GM12878 (cell line): ENCODE data around the gene AKNA. TPM values are rescaled to one million over a fixed set of nuclear protein-coding genes. Genes with fewer than 3 reads are reported as not detected.

Experiments
- BMI1 ChIP-seq: fragments of 450-650 bp; IDR thresholded peaks from 2 replicates; pipeline ENCODE4 v1.6.1; 2016; ENCODE audit warnings: mild to moderate bottlenecking, moderate library complexity, borderline replicate concordance
- ESRRA ChIP-seq: IDR thresholded peaks from 2 replicates; pipeline ENCODE4 v1.6.1; 2012; ENCODE audit warnings: mild to moderate bottlenecking, low read length, improper control_type of control experiment
- EZH2 ChIP-seq: IDR thresholded peaks from 2 replicates; pipeline ENCODE4 v1.6.1; 2012; ENCODE audit warnings: low read depth, mild to moderate bottlenecking, control low read depth, inconsistent platforms, low read length, borderline replicate concordance; ENCODE audit not compliant: control insufficient read depth
- GATAD2B ChIP-seq: fragments of 450-650 bp; conservative IDR thresholded peaks from 2 replicates; pipeline ENCODE4 v1.6.1; 2017; ENCODE audit warnings: low read depth, mild to moderate bottlenecking, moderate library complexity
- HDAC2 ChIP-seq: fragments of 200-600 bp; sonication (generic); IDR thresholded peaks from 2 replicates; pipeline ENCODE4 v1.6.1; 2017
- IRF3 ChIP-seq: fragments of 450-650 bp; IDR thresholded peaks from 2 replicates; pipeline ENCODE4 v1.6.1; 2014; ENCODE audit warnings: mild to moderate bottlenecking
- NFXL1 ChIP-seq: fragments of 450-650 bp; IDR thresholded peaks from 2 replicates; pipeline ENCODE4 v1.6.1; 2017; ENCODE audit warnings: antibody characterized with exemption, mild to moderate bottlenecking, borderline replicate concordance
- POLR2A ChIP-seq: IDR thresholded peaks from 2 replicates; pipeline ENCODE4 v1.6.1; 2011; ENCODE audit warnings: low read depth, mild to moderate bottlenecking, low read length
- RUNX3 ChIP-seq: IDR thresholded peaks from 2 replicates; pipeline ENCODE4 v1.6.1; 2012; ENCODE audit warnings: low read length, inconsistent platforms
- SMARCA5 ChIP-seq: fragments of 450-650 bp; IDR thresholded peaks from 2 replicates; pipeline ENCODE4 v1.6.1; 2017; ENCODE audit warnings: mild to moderate bottlenecking
- STAT1 ChIP-seq: fragments of 450-650 bp; conservative IDR thresholded peaks from 2 replicates; pipeline ENCODE4 v1.6.1; 2014; ENCODE audit warnings: antibody characterized with exemption, mild to moderate bottlenecking
- SUZ12 ChIP-seq: fragments of 200-600 bp; sonication (generic); IDR thresholded peaks from one replicate; pipeline ENCODE4 v1.6.1; 2018; ENCODE audit warnings: antibody characterized with exemption, mild to moderate bottlenecking; ENCODE audit not compliant: unreplicated experiment
- TCF3 ChIP-seq: IDR thresholded peaks from 2 replicates; pipeline ENCODE4 v1.6.1; 2012; ENCODE audit warnings: low read depth, mild to moderate bottlenecking, low read length, borderline replicate concordance; ENCODE audit not compliant: insufficient read depth
- TCF7 ChIP-seq: IDR thresholded peaks from 2 replicates; pipeline ENCODE4 v1.6.1; 2014; ENCODE audit warnings: antibody characterized with exemption, borderline replicate concordance
- ZNF24 ChIP-seq: fragments of 450-650 bp; IDR thresholded peaks from 2 replicates; pipeline ENCODE4 v1.6.1; 2017; ENCODE audit warnings: antibody characterized with exemption, mild to moderate bottlenecking
- polyA plus RNA-seq, 11 experiments: library from polyadenylated mRNA; depleted of rRNA in 4 of 11; unstranded in 6 of 11; stranded (reverse) in 5 of 11; fragments of >200 nt; fragmentation: Nextera tagmentation in 4 of 11; fragmentation: Illumina TruSeq in 1 of 11; extraction: Ambion mirVana in 4 of 11; extraction: Trizol in 1 of 11; gene quantifications; 1 replicate in 1 of 11; 2 replicates in 10 of 11; pipeline versions ENCODE4 v1.2.1 to v1.2.3, GENCODE V29; 2011 to 2016; ENCODE audit warnings: inconsistent platforms in 2 of 11, missing spikeins in 2 of 11, low read depth in 1 of 11
- total RNA-seq, 4 experiments: library from RNA; depleted of rRNA in 3 of 4; stranded (reverse); fragments of >200 nt in 3 of 4; fragmentation: Illumina TruSeq in 1 of 4; extraction: Trizol in 1 of 4; gene quantifications; 2 replicates each; pipeline versions ENCODE4 v1.2.1 to v1.2.3, GENCODE V29; 2013 to 2021
- TF ChIP-seq, protein P1 (sequence below): fragments of 450-650 bp; IDR thresholded peaks from 2 replicates; pipeline ENCODE4 v1.6.1; 2018; ENCODE audit warnings: mild to moderate bottlenecking, low read depth, moderate library complexity; ENCODE audit not compliant: partially characterized antibody
- TF ChIP-seq, protein P2 (sequence below): fragments of 450-650 bp; IDR thresholded peaks from 2 replicates; pipeline ENCODE4 v1.6.1; 2018; ENCODE audit warnings: borderline replicate concordance, mild to moderate bottlenecking; ENCODE audit not compliant: partially characterized antibody
- TF ChIP-seq, protein P3 (sequence below): fragments of 450-650 bp; formaldehyde crosslinking; IDR thresholded peaks from 2 replicates; pipeline ENCODE4 v1.5.0; 2022; ENCODE audit warnings: mild to moderate bottlenecking, missing genetic modification characterization
- TF ChIP-seq, protein P4 (sequence below): IDR thresholded peaks from 2 replicates; pipeline ENCODE4 v1.6.1; 2011; ENCODE audit warnings: borderline replicate concordance, low read depth, mild to moderate bottlenecking, moderate library complexity, low read length; ENCODE audit not compliant: insufficient read depth, poor library complexity, severe bottlenecking

AKNA gene
- total and polyA plus RNA-seq, 10 of the 15 experiments (the other 5 are each of a cell fraction or from before 2014, with no cell fraction given): 1.6 to 132 (median 35.3) TPM

DNA sequence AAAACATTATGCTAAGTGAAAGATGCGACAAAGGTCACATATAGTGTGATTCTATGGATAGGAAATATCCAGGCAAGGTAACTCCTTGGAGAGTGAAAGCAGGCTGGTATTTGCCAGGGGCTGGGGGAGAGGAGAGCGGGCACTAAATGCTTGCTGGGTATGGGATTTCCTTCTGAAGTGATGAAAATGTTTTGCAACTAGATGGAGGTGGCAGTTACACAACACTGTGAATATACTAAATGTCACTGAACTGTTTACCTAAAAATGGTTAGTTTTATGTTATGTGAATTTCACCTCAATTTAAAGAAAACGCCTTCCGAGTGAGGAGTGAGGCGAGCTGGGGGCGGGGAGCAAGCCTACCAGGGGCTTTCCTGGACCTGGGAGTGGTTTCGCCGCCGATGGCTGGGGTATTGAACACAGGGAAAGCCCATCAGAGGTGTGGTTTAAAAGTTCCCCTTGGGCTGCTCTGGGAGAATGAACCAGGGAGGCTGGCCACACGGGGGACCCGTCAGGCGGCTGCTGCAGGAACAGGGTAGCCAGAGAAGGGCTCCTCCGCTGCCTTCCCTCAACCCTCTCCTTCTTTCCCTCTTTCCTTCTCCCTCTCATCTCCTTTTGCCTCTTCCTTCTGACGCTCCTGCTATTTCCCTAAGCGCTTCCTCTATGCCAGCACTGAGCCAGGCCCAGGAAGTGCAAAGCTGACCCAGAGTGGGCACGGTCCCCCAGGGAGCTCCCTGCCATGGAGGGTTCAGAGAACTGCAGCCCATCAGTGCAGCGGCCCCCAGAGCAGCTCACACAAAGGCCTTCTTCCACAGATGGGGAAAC lies 4.9 kb downstream of the AKNA start (continued):
- TF ChIP-seq, protein P1, sequence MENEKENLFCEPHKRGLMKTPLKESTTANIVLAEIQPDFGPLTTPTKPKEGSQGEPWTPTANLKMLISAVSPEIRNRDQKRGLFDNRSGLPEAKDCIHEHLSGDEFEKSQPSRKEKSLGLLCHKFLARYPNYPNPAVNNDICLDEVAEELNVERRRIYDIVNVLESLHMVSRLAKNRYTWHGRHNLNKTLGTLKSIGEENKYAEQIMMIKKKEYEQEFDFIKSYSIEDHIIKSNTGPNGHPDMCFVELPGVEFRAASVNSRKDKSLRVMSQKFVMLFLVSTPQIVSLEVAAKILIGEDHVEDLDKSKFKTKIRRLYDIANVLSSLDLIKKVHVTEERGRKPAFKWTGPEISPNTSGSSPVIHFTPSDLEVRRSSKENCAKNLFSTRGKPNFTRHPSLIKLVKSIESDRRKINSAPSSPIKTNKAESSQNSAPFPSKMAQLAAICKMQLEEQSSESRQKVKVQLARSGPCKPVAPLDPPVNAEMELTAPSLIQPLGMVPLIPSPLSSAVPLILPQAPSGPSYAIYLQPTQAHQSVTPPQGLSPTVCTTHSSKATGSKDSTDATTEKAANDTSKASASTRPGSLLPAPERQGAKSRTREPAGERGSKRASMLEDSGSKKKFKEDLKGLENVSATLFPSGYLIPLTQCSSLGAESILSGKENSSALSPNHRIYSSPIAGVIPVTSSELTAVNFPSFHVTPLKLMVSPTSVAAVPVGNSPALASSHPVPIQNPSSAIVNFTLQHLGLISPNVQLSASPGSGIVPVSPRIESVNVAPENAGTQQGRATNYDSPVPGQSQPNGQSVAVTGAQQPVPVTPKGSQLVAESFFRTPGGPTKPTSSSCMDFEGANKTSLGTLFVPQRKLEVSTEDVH: no peak
- TF ChIP-seq STAT1 (no peak), ZNF24 (no peak), EZH2 (no peak), BMI1 (no peak), IRF3 (no peak), RUNX3 (no peak), ESRRA (no peak), TCF7 (no peak), SUZ12 (no peak), SMARCA5 (0 out of 2 replicates have a peak, but pooled peaks have one; percentile 19), HDAC2 (no peak), GATAD2B (peak; percentile 64; the same call in 1 of the 2 replicates), POLR2A (peak; percentile 66), NFXL1 (no peak), TCF3 (no peak)
- TF ChIP-seq, protein P2, sequence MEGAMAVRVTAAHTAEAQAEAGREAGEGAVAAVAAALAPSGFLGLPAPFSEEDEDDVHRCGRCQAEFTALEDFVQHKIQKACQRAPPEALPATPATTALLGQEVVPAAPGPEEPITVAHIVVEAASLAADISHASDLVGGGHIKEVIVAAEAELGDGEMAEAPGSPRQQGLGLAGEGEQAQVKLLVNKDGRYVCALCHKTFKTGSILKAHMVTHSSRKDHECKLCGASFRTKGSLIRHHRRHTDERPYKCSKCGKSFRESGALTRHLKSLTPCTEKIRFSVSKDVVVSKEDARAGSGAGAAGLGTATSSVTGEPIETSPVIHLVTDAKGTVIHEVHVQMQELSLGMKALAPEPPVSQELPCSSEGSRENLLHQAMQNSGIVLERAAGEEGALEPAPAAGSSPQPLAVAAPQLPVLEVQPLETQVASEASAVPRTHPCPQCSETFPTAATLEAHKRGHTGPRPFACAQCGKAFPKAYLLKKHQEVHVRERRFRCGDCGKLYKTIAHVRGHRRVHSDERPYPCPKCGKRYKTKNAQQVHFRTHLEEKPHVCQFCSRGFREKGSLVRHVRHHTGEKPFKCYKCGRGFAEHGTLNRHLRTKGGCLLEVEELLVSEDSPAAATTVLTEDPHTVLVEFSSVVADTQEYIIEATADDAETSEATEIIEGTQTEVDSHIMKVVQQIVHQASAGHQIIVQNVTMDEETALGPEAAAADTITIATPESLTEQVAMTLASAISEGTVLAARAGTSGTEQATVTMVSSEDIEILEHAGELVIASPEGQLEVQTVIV: no peak
- TF ChIP-seq, protein P3, sequence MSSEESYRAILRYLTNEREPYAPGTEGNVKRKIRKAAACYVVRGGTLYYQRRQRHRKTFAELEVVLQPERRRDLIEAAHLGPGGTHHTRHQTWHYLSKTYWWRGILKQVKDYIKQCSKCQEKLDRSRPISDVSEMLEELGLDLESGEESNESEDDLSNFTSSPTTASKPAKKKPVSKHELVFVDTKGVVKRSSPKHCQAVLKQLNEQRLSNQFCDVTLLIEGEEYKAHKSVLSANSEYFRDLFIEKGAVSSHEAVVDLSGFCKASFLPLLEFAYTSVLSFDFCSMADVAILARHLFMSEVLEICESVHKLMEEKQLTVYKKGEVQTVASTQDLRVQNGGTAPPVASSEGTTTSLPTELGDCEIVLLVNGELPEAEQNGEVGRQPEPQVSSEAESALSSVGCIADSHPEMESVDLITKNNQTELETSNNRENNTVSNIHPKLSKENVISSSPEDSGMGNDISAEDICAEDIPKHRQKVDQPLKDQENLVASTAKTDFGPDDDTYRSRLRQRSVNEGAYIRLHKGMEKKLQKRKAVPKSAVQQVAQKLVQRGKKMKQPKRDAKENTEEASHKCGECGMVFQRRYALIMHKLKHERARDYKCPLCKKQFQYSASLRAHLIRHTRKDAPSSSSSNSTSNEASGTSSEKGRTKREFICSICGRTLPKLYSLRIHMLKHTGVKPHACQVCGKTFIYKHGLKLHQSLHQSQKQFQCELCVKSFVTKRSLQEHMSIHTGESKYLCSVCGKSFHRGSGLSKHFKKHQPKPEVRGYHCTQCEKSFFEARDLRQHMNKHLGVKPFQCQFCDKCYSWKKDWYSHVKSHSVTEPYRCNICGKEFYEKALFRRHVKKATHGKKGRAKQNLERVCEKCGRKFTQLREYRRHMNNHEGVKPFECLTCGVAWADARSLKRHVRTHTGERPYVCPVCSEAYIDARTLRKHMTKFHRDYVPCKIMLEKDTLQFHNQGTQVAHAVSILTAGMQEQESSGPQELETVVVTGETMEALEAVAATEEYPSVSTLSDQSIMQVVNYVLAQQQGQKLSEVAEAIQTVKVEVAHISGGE (CRISPR knock-in tag): no peak
- TF ChIP-seq, protein P4, sequence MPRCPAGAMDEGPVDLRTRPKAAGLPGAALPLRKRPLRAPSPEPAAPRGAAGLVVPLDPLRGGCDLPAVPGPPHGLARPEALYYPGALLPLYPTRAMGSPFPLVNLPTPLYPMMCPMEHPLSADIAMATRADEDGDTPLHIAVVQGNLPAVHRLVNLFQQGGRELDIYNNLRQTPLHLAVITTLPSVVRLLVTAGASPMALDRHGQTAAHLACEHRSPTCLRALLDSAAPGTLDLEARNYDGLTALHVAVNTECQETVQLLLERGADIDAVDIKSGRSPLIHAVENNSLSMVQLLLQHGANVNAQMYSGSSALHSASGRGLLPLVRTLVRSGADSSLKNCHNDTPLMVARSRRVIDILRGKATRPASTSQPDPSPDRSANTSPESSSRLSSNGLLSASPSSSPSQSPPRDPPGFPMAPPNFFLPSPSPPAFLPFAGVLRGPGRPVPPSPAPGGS: no peak
